HG03571 (cell line): ENCODE results near the gene LIM2.

Source experiments
- ATAC-seq: cut with Tn5 transposase; IDR thresholded peaks from one replicate; pipeline ENCODE4 v1.9.1; 2021; ENCODE audit not compliant: unreplicated experiment

The LIM2 gene

DNA sequence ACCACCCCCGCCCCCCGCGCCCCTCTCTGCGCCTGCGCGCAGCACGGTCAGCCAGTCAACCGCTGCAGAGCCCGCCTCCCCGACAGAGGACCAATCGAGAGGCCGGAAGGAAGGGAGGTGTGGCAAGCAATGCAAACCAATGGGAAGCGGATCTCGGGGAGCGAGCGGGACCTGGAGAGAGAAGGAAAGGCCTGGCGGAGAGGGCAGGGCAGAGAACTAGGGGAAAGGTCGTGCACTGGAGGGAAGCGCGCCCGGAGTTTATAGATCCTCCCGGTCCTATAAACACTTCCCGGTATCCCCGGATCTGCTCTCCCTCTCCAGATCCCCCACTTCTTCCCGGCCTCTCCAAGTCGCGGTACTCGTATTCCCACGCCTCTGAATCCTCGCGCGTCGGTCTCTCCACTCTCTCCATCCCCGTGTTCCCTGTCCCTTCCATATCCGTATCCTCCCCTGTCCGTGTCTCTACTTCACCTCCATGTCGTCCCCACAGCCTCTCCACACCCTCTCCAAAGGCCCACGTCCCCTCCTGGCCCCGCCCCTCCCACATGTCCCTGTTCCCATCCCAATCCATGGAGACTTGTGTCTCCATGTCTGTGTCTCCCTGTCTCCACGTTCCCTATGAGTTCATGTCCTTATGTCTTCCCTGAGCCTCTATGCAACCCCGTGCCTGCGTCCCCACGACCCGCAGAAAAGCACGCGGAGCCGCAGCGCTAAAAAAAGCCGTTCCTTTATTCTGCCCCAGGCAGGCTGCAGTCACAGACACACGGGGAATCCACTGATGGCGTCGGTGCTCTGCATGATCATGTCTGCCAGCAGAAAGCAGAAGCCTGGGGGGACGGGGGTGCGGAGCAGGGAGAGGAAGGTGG, 21.2 kb downstream of the LIM2 start:
- peak; percentile 36 for ATAC-seq

DNA sequence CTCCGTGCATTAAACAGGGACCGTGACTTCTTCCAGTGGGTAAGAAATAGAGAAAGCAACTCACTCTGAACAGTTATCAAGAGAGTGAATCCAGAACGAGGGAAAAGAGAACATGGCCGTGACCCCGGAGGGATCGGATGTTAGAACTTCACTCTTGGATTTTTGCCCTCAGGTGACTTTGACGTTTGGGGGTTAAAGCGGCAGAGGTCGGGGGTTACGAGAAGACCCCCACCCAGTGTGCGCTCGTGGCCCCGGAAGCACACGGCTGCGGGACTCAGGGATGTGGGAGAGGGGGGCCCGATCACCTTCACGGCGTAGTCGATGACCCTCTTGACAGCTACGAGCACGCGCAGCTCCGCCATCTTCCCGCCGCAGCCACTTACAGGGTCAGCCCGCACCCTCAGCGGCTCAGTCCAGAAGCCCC, 21.8 kb downstream of the LIM2 start, which contains the start of gene ETFB:
Gene ETFB, minus strand, starts transcription at position 424 of the 424 bp plus-strand sequence. Its CDS starts 62 bp downstream, at position 362.
- no peak for ATAC-seq

DNA sequence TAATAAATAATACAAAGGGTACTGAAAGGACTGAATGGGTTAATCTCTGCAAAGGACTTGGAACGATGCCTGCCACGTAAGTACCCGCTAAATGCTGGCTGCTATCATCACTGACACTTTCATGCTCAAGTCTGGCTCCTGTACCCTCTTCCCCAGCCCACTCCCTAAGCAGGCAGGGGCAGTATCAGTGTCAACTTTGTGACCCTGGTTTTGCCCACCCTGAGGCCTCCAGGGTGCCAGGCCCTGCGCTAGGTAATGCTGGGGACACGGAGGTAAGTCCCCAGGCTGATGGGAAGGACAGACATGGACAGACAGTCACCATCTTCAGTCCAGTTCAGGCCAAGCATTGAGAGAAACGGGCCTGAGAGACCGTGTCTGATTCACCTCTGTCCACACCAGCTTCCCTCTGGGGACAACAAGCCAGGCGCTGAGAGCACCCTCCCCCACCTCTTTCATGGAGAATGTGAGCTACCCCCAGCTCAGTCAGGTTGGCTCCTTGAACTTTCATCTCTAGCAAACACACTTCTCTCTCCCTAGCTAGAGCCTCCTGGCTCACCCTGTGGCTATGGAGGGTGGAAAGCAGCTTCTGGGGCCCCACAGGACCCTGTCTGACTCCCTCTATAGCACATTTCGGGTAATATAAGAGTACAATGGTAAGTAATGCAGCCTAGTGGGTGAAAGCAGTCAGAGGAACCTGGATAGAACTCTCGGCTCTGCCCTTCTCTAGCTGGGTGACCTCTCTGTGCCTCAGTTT, 22.4 kb downstream of the LIM2 start:
- ATAC-seq, result no peak

DNA sequence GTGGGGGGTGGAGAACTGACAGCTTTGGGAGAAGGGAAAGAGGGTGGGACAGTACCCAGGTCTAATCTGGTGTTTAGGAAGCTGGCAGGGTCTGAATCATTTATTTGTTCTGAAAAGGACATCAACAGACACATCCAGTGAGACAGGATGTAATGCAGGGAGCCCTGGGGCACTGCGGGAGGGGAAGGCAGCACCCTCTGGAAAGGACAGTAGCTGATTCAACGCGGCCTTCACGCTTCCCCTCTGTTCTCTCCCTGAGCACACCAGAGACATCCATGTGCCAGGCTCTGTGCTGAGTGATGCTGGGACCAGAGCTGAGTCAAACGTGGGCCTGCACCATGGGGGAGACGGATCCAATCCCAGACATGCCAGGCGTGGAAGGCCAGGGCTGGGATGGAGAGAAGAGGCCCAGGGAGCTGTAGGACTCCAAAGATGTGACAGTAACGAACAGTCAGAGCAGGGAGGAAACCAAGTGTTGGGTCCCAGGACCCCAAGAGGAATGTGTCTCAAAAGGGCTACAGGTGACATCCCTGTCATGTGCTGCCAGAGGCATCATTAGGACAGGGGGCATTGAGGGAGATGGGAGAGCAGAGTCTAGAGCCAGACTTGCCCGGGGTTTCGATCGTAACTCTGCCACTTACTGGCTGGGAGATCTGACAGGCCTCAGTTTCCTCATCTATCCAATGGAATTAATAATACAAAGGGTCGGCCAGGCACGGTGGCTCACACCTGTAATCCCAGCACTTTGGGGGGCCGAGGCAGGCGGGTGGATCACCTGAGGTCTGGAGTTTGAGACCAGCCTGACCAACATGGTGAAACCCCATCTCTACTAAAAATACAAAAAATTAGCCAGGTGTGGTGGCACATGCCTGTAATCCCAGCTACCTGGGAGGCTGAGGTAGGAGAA, 23.3 kb downstream of the LIM2 start:
- no peak for ATAC-seq

DNA sequence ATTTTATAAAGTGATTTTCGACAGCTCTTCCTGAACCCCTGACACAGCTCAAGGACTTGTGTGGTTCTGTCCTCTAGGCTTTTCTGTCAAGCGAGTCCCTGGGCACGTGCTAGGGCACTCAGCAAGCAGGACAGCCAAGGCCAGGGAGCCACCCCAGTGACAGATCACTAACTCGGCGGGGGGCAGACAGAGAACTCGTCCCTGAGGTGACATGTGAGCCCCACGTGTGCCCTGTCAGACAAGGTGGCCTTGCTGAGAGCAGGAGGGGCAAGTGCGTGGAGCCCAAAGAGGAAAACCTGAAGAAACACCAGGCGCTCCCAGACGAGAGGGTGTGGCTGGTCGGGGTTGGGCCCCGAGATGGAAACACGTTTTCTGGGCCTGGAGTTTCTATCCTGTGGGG, 26.5 kb downstream of the LIM2 start:
- no peak for ATAC-seq

DNA sequence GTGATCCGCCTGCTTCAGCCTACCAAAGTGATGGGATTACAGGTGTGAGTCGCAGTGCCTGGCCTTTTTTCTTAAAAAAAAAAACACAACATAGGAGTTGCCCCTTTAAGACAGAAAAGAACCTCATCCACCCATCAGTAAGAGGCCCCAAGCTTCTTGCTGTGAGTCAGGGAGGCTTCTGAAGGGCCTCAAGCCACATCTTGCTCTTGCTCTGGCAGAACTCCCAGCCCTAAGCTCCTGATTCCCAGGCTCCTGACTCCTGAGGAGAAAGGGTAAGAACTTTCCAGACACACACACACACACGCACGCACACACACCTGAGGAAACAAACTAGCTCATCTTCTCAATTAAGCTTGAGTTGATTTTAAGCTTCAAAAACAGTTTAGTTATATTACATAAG, 28.5 kb downstream of the LIM2 start:
- no peak for ATAC-seq

DNA sequence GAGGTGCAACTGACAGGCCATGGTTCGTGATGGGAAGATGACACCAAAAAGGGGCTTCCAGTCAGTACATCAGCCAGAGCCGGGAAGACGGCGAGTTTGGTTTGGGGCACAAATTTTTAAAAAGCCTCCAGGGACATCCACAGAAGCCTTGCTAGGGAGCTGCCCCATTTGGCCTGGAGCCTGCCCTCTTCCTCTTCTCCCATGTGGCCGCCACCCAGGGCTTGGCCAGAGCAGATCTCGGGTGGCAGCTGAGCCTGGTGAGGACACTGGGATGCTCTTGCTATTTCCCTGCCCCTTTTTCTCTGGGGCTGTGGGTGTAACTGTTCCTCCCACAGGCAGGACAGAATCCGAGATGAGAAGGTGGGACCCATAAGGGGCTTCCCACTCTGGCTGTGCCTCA, 29.8 kb downstream of the LIM2 start:
- no peak for ATAC-seq

DNA sequence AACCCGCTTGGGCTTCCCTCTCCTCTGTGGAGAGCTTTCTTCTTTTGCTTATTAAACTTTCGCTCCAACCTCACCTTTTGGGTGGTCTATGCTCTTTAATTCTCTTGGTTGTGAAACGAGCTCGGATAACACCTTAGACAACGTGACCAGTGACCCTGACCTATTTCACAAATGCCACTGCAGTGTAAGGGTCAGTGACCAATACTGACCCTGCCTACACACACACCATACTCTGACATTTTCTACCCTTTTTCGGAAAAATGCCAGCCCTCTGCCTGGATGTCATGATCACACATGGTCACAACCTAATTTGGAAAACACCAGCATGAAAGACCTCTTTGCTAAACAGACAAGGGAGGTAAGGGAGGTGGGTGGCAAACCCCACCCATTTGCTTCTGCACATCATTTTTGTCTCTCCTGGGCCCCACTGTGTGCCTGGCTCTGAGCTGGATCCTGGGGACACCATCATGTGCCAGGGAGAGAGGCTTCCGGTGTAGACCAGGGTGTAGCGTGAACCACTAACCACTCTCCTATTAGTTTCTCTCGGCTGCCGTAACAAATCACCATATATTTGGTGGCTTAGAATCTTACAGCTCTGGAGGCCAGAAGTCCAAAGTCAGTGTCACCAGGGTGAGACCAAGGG, 31.5 kb downstream of the LIM2 start:
- no peak for ATAC-seq

DNA sequence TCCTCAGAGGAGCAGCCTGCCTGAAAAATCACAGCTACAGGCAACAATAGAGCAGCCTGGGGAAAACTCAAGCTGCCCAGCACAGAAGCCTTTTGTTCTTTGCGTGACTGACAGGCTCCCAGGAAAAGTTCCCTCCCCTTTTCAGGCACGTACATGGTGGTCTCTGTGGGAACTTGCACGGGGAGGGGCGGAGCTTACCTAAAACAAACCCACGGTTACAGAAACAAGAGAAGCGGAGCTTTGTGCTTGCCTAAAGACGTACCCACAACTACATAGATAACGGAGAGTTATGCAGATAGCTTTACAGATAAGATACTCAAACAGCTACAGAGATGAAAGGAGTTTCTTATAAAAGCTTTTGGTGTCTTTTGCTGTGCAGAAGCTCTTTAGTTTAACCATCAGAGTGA, 33.0 kb downstream of the LIM2 start:
- no peak for ATAC-seq

DNA sequence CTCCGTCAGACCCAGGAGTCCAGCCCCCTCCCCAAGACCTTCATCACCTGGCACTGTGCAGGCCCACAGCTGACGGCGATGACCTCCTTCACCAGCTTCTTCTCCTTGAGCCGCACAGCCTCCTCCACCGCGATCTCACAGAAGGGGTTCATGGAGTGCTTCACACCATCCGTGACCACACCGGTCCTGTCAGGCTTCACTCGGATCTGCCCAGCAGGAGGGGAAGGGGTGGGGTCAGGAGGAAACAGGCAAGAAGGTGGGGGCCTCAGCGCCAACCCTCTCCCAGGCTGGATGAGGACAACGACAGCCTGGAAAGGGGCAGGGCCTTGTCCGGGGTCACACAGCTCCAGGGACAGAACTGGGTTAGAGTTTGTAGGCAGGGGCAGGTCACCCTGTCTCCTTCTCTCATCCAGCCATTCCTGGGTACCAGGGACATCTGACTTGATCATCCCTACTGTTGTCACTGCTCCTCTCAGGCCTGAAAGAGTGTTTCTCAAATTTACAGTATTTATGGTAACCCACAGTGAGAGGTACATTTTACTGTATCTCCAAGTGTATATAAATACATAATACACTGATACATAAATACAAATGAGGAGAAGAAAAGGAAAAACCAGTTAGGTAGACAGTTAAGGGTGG, 33.6 kb downstream of the LIM2 start:
- ATAC-seq, result no peak

DNA sequence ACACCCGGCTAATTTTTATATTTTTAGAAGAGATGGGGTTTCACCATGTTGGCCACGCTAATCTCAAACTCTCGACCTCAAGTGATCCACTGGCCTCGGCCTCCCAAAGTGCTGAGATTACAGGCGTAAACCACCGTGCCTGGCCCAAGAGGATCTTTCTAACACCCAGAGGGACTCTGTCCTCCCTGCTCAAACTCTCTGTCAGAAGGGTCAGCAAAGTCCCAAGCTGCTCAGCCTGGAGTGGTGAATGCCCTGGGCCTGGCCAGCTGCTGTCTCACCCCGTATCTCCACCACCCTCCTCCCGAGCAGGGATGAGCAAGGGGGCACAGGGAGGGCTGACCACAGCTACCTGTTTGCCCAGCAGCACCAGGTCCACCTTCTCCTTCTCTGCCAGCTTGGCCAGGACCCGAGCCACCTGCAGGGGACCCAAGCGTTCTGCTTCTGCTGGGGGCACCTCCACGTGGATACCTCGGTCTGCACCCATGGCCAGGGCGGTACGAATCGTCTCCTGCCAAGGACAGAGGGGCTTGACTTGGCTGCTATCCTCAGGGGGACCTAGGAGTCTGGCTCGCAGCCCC, 34.9 kb downstream of the LIM2 start:
- ATAC-seq, result no peak

DNA sequence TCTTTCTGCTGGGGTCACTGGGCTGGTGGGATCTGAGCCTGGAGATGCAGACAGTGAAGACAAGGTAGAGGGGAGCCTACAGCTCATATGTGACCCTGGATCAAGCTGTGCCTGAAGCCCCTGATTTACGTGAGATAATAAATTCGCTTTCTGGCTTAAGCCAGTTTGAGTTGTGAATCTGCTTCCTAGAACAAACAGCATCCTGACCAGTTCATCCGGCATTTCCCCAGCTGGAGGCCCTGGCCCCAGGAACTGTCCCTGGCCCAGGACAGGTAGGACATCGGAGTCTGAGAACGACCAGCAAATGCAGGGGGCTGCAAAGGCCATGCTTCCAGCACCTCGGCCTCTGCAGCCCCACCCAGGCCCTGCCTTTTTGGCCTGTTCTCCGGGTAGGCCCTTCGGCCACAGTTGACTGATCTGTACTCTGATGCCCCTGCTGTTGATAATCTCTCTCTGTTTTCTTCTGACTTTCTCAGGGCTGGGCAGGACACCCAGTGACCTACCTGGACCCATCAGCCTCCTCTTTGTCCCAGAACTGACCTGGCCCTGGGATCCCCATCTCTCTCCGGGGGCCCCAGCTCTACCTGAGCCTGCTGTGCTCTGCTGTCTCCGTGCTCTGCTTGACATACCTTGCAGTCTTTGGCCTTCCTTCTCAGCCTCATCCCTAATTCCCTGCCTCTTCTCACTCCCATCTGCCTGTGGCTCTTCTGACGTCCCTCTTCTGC, 36.3 kb downstream of the LIM2 start:
- no peak for ATAC-seq

DNA sequence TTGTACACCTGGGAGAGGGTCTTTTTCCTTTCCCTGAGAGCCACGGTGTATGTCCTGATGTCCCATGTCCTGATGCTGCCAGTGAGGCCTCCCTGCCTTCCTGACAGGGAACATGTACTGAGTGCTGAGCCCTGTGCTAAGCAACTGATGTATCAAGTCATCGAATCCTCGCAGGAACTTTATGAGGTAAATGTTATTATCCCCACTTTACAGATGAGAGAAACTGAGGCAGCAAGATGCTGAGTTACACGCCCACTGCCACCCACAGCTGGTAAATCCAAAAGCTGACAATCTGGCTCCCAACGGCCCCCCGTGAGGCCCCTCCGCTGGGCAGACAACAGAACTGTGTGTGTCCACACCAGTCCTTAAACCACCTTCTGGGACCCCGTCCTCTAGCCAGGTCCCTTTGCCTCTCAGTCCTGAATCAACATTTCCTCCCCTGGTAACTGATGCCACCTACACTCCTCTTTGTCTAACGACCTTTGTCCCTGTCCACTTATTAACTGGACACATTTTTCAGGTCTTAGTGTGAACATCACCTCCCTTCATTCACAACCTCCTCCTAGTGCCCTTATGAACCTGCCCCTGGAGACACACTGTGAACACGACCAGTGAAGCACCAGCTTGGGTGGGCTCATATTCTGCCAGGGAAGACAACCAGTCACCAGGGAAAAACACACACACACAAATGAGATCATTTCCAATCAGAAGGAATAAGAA, 40.4 kb downstream of the LIM2 start:
- no peak for ATAC-seq

DNA sequence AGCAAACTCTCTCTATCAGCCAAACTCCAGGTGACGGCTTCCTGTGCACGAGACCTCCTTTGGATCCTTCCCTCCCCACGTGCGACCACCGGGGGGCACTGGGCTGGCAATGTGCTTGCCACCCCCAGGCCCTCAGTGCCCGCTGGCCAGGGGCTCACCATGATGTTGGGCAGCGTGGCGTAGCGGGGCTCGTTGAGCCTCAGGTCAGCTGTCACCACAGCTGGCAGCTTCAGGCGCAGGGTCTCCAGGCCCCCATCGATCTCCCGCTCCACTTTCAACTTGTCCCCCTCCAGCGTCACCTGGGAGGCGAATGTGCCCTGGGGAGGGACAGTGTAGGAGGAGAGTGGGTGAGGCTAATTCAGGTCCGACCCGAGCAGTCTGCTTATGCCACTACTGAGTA, 41.0 kb downstream of the LIM2 start:
- no peak for ATAC-seq

DNA sequence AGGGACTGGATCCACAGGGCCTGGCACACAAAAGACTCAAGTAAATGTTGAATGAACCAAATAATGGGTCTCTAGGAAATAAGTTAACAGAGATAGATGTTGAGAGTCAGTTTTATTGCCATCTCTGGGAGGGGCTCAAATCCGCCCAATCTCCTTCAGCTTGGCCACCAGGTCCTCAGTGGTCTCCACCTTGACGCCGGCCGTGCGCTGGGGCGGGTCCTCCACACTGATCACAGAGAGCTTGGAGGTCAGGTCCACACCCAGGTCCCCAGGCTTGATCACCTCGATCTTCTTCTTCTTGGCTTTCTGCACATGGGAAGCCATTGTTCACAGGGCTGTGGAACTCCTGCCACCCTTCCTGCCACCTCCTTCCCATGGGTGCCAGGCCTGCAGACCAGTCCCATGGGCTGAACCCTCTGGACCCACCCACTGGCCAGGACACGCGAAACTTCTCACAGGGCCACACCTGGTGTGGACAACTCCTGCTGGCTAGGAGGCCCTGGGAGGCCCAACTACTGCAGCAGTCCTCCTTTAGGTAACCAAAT, 42.6 kb downstream of the LIM2 start:
- no peak for ATAC-seq

DNA sequence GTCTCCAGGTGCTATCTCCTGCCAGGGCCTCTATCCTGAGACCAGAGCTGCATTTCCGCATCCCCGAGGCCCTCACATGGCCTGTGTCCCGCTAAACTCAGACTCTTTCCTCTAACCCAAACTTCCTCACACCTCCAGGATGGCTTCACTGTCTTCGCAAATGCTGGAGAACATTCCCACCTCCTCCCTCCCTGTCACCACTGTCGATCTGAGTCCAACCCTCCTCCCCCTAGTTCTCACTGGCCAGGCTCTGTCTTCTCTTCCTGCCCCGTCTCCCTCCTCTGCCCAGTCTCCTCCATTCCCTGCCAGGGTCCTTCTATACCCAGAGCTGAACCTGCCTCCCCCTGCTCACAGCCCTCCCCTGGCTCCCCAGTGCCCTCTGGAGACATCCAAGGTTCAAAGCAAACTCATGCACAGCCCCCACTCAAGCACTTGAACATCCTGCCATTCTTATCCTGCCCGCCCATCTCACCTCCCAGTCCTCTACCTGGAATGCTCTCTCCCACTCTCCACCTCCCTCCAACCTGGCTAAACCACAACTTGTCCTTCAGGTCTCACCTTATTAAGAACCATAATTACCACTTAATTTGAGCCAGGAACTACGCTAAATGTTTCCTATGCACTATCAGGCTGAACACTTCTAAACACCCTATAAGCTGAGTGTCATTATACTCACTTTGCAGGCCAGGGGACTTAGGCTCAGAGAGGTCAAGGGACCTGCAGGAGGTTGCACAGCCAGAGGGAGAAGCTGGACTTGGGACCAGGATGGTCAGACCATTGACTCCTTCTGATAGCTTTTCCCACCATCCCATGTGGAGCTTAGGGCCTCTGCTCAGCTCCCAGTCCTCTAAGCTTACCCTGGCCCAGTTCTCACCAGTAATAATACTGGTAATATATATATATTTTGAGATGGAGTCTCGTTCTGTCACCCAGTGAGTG, 44.9 kb downstream of the LIM2 start:
- no peak for ATAC-seq

DNA sequence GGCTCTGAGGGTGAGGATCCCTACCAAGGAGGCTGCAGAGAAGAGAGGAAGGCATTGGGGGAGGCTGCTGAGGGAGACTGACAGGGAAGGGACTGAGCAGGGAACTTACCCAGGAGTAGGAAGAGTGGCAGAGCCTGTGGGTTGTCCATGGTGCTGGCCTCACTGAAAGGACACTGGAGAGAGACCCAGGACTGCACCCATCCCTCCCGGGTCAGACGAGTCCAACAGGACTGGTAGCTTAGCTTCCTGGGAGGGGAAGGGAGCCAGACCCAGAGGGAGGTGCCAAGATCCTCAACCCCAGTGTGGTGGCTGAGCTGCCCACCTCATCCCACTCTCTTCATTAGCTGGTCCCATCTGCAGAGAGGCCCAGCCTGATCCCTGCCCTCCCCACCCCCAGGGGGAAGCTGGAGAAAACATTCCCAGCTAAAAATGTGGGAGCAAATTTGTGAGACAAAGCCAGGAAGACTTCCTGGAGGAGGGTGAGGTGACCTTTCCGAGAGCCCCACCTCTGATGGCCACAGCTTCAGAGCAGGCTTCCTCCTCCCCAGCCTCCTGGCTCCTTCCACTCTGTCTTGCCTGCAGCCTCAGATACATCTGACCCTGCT, 45.7 kb downstream of the LIM2 start, which contains the start of gene VSIG10L:
Gene VSIG10L, minus strand, starts transcription at position 164 of the 605 bp plus-strand sequence. Its CDS starts 15 bp downstream, at position 149.
- no peak for ATAC-seq
